VCaP (cell line): ENCODE data around the gene RIN3.

Experiments
- H3K27ac ChIP-seq: fragments of 450-650 bp; 2 replicates; pipeline ENCODE4 v1.5.1; 2017
- CTCF ChIP-seq: fragments of 450-650 bp; conservative IDR thresholded peaks from 2 replicates; pipeline ENCODE4 v1.5.1; 2017; ENCODE audit warnings: mild to moderate bottlenecking, moderate library complexity

RIN3 gene

DNA sequence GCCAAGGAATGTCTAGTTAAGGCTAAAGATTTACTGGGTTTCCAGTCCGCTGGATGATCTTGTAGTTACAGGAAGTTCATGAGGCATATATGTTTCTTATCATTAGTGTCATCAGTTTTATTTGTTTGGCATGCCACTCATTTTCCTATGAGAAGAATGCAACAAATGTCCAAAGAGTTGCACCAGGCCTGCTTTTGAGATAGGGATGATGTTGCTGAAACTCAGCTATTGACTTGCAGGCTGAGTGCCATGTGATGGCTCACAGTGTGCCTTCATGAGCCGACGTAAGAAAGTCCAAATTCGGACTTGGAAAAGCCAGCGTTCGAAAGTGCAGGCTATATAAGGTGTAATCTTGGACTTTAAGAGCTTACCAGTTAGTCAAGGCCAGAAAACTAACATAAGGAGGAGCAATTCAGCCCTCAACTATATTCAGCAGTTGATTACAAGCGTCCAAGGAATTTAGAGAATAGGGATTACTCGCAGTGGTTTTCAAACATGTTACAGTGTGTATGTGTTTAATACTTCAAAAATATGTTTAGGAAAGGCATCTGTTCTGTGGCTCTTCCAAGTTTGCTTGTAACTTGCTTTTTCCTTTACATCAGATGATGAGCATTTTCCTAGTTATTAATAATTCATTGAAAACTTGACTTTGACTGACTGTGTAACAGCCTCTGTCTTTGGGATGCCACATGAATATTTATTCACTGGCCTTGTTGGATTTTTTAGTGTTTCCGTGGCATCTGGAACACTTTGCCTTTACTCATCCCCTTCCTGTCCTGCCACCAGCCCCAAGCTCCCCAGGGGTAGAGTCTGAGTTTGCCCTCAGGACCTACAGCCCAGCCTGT, 133.6 kb downstream of the RIN3 start:
- TF ChIP-seq CTCF, result no peak
- peak overlapping the region; percentile 80 for H3K27ac ChIP-seq

DNA sequence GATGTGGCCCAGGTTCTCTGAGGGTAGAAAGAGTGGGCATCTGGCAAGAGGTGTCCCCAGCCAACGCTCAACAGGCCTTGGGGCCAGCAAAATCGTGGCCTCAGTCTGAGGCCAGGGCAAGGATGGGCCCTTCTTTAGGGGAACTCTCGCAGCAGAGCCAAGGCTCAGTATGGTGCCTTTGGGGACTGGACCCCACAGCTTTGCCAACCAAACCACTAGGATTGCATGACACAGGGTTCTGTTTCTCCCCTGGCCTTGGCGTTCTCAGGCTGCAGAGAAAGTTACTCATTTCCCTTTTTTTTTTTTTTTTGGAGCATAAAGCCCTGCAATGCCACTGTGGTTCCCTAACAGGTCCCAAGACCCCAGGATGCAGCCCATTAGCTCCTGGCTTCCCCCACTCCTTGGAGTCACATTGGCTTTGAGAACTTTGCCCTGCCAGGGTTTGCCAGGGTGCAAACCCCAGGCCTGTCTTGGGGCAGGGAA, 134.3 kb downstream of the RIN3 start:
- no peak for TF ChIP-seq CTCF
- peak overlapping the region; percentile 80 for H3K27ac ChIP-seq

DNA sequence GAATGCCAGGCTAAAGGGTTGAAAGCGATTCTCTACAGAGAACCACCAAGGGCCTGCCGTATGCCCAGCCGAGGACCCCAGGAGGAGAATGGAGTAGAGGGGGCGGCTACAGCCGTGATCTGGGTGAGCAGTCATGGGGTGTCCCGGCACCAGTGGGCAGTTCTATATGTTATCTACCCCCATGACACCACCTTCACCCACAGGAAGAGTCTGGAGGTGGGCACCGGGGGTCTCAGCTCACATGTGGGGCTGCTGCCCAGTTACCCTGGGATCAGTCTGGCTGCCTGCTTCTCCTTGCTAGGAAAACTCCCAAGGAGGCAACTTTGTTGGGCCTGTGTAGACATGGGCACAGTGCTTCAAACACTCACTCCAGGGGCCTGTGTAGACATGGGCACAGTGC, 135.5 kb downstream of the RIN3 start:
- no peak overlapping the region; the same call in 1 of the 2 replicates for H3K27ac ChIP-seq
- no peak for TF ChIP-seq CTCF

DNA sequence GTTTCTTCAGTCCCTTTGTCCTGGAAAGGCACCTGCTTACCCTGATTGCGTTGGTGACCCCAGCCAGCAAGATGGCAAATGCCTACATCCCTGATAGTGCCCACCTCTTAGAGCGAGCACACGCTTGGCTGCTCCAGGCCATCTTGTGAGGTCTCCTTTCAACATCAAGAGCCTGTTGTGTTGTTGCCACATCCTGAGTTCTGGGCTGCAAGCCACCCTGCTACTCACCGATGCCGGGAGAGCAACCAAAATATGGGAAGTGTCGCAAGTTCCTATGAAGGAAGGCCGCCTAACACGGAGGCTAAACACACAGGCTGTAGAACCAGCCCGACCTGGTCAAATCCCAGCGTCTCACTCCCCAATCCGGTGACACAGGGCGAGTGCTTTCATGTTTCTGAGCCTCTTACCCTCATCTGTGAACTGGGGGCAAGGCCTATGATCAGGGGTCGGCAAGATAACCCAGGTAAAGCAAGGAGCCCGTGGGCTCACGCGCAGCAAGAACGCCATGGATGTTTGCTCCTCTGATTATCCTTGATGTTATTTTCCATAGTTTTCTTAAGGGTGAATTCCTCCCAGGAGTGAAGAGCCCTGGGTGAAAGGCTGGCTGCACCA, 136.5 kb downstream of the RIN3 start:
- no peak overlapping the region for H3K27ac ChIP-seq
- no peak for TF ChIP-seq CTCF

GRCh38 chr14:92650581-92651105, 137.1 kb downstream of the RIN3 start:
- no peak overlapping the region for H3K27ac ChIP-seq
- no peak for TF ChIP-seq CTCF

- H3K27ac ChIP-seq, result no peak overlapping the region
- no peak for TF ChIP-seq CTCF
These were observed 137.7 kb downstream of the RIN3 start for GRCh38 chr14:92651106-92651757.

- H3K27ac ChIP-seq, result no peak overlapping the region
- no peak for TF ChIP-seq CTCF
These were observed 138.3 kb downstream of the RIN3 start for GRCh38 chr14:92651758-92652406.
